Left ventricle myocardium superior (tissue), 1 donor: ENCODE results near the gene PCSK7. TPM values are rescaled to one million over a fixed set of nuclear protein-coding genes. Genes with fewer than 3 reads are reported as not detected.
A peak's percentile ranks its signal among the peaks of the same experiment; 100 is the strongest.

Source experiments
- ATAC-seq: fragments of 200-7000 bp; cut with Tn5 transposase; one replicate; pipeline ENCODE4 v1.9.1; 2020; ENCODE audit warnings: mild to moderate bottlenecking, moderate library complexity
- DNase-seq: peaks from one replicate; pipeline ENCODE4 v3.0.0-alpha.2; 2020
- intact Hi-C: fragments of 100-400 bp; cut with micrococcal nuclease; formaldehyde crosslinking; loops from one replicate; pipeline ENCODE4 v1.11.0; 2022
- total RNA-seq: library from RNA; stranded (reverse); fragmentation: NEBNext Ultra II Directional; extraction: Animal tissue kit (Norgen Biotek cat#: 25700); gene quantifications from one replicate; pipeline ENCODE4 v1.2.1, GENCODE V29; 2021
- donor health status: DM: no; HTN: yes; CAD: no; lungs with severe emphysema.

PCSK7 gene
- total RNA-seq, 1 donor from 2014 or later: 21.7 TPM

DNA sequence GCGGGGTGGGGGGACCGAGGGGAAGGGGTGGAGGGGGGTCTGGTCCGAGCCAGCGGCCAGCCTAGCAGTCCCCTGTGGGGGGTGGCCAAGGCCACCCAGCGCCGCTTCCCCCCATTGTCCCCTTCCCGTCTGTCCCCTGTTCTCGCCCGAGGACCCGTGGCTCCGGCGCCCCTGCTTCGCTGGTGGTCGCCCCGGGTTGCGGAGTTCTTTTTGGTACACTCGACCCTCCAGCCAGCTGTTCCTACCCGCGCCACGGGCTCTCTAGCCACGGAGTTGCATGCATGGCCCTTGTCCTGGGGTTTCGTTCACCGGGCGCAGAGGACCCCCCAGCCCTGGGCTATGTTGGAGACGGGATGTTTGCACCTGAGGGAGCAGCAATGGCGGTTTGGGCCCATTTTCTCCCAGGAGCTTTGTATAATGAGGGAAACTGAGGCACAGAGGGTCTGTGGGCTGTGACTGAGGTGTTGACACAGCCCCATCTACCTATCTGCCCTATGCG, 1.1 kb upstream of the PCSK7 start:
- DNase-seq (peak; percentile 46), ATAC-seq (peak; percentile 30)
- intact Hi-C loops: no loop called here

DNA sequence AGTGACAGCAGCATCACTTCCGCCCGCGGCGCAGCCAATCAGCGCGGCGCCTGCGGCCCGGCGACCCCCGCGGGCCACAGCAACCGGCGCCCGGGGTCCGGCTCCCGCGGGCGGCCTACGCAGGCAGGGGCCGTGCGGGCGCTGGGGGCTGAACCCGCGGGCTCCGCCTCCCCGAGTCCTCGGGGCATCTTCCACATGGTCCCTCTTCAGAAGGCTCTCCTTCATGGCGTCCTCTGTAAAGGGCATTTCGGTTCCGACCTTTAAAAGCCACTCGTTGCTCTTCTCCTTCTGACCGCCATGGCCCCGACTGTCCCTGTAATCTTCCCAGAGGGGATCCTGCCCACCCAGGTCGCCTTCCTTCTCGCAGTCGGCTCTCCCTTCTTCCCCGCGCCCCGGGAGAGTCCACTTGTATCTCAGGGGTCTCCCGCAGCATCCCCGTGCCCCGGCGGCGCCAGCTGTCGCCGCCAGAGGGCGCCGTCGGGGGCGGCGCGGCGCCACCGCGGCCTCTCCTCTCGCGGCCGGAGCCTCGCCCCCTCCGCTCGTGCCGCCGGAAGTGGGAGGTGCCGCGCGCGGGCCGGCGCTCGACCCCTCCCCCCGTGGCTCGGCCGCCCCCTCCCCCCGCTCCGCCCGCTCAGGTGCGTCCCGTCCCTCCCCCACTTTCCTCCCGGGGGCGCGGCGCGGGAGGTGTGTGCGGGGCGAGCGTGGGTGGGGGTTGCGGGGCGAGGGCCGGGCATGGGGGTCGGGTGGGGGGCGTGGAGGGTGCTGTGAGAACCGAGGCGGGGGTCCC, 412 bp upstream of the PCSK7 start, which contains the start of gene RNF214:
RNF214 (plus strand) TSS at position 580 of the 787 bp plus-strand sequence. CDS start 1,602 bp downstream, outside the sequence.
- peak; percentile 91 for ATAC-seq
- intact Hi-C loops: no loop called here
- DNase-seq: peak; percentile 88

GRCh38 chr11:117230999-117231841, 653 bp downstream of the PCSK7 start:
- intact Hi-C loops: no loop called here
- DNase-seq (no peak), ATAC-seq (no peak)

- intact Hi-C loops: no loop called here
- ATAC-seq (no peak), DNase-seq (no peak)
Measured at GRCh38 chr11:117230286-117230961, 1.4 kb downstream of the PCSK7 start.

DNA sequence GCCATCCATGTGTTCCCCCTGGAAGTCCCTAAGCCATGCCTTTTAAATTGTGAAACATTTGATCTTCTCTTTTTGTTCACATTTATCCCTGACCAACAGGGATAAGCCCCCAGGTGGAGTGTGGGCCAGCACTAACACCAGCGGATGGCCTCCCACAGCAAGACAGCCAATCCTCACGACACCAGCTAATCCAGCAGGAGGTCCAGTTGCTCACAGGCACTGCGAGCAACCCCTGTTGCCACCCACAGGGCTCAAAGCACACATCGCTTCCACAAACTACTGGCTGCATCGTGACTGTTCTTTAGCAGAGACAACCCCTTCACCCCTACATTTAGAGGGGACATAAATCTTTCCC, 2.0 kb downstream of the PCSK7 start:
- intact Hi-C loops: loop anchor here (5.0 kb wide), 1 partner anchor 48 kb away; no protein-coding TSS in a partner anchor

GRCh38 chr11:117229411-117229810, 2.5 kb downstream of the PCSK7 start:
- ATAC-seq: no peak
- DNase-seq: no peak
- intact Hi-C loops: loop anchor here (5.0 kb wide), 1 partner anchor 47 kb away; no protein-coding TSS in a partner anchor

More for the DNA sequence above, 2.0 kb downstream of the PCSK7 start:
- DNase-seq (no peak), ATAC-seq (no peak)

GRCh38 chr11:117228091-117228490, 3.8 kb downstream of the PCSK7 start:
- no peak for DNase-seq
- no peak for ATAC-seq
- intact Hi-C loops: loop anchor here (5.0 kb wide), 1 partner anchor 46 kb away; no protein-coding TSS in a partner anchor

- peak; percentile 55 for DNase-seq
Measured at GRCh38 chr11:117226388-117227385, 5.2 kb downstream of the PCSK7 start.

DNA sequence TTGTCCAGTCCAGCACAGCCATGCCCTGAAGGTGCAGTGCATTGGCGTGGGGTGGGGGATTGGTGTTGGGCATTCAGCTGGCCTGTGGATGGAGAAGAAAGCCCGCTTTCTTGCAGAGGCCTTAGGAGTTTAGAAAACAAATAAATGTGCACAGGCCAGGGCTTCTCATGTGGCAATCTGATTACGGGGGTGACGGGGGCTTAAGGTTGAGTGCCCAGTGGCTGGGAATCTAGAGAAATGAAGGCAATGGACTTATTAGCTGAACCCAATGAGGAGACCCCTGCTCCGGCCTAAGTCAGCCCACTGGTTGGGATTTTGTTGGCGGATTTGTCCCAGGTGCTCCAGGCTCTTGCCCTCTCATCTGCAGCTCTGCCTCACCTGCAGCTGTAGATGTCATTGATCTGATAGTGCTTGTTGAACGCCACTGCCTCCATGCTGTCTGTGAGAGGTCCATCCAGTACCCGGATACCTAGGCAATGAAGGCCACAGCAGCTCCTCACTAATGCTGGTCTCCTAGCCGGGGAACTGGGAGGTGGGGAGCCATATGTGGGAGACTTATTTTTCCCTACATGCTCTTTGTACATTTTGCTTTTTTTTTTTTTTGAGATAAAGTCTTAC, 6.2 kb downstream of the PCSK7 start:
- DNase-seq (no peak), ATAC-seq (no peak)
- intact Hi-C loops: loop anchor here (5.0 kb wide), 1 partner anchor 43 kb away; no protein-coding TSS in a partner anchor

More at GRCh38 chr11:117226388-117227385, 5.2 kb downstream of the PCSK7 start:
- intact Hi-C loops: loop anchor here (5.0 kb wide), 1 partner anchor 44 kb away; no protein-coding TSS in a partner anchor
- ATAC-seq: peak; percentile 70

- intact Hi-C loops: no loop called here
- ATAC-seq: no peak
- DNase-seq: no peak
Measured at GRCh38 chr11:117223741-117224689, 7.9 kb downstream of the PCSK7 start.

- no peak for ATAC-seq
- DNase-seq: no peak
- intact Hi-C loops: no loop called here
Measured at GRCh38 chr11:117222991-117223740, 8.7 kb downstream of the PCSK7 start.

DNA sequence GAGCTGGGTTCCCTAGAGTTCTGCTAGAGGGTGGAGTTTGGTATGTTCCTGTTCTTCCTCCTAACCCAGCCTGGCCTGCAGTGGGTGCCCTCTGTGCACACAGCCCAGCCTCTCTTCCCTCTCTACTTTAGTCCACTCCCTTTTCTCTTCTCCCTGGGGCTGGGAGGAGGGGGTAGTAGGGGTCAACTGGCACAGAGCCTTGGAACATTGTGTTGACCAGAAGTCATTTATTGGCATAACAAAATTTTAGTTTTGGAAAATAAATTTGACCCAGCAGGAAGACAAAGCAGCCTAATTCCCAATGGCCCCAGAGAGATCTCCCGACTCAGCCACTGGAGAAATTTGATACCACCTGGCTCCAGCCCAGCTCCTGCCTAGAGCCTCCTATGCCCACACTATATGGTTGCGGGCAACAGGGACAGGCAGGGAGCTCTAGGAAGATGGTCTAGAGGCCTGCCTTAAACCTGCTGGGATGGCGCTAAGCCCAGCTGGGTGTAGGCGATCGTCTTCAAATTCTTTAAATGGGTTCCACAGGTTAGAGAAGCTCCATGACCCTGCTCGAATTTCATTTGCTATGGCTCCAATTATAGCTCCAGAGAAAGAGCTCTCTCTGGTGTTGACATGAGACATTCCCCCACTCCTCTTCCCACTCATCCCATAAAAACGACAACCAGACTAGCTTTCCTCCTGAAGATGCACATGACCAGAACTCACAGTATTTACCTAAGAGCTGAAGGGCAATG, 9.9 kb downstream of the PCSK7 start:
- peak; percentile 66 for ATAC-seq
- DNase-seq: peak; percentile 76
- intact Hi-C loops: no loop called here

DNA sequence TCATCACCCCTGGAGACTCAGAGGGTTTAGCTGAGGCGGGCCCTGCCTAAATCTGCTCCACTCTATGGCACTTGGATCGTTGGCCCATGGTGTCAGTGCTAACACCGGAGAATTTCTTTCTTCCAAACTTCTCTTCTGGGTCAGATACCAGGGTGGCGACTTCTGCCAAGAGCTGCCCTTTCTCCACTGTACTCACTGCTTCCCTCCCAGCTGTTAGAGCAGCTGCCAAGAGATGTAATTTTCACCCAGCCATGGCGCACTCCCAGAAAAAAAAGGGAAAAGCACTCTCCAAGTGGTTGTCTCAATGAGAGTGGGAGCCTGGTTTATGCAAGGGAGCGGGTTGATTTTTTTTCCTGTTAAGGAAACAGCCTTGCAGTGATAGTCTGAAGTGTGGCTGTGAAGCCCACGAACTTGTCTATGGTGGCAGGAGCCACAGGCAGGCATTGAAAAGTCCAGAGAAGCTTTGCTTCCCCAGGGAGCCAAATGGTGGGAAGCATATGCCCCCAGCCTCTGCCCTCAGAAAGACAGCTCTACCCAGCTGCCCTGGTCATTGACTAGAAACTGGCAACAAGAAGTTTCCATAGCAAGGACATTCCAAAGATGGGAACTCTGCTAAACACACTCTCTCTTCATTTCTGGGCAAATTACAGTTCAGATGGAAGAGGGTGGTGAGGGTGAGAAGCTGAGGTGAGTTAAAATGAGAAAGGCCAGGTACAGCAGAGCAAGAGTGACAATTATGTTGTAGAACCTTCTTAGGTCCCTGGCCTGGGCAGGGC, 10.7 kb downstream of the PCSK7 start:
- ATAC-seq (peak; percentile 64), DNase-seq (peak; percentile 67)
- intact Hi-C loops: no loop called here

- intact Hi-C loops: no loop called here
- peak; percentile 89 for DNase-seq
Measured at GRCh38 chr11:117220568-117220967, 11.3 kb downstream of the PCSK7 start.

More at GRCh38 chr11:117220568-117220967, 11.3 kb downstream of the PCSK7 start:
- peak; percentile 79 for ATAC-seq
